ENCODE measurements around the gene TMEM178B. TPM values are rescaled to one million over a fixed set of nuclear protein-coding genes. Genes with fewer than 3 reads are reported as not detected.
"Not testable (repeated sequence)": the region's sequence is repeated elsewhere in the genome, so short reads cannot be mapped to it uniquely, and the experiment has no call there.

TMEM178B gene
- total RNA-seq, 2 experiments from 2014 or later: 0.05 TPM

- intact Hi-C loops (cut with micrococcal nuclease): loop anchor here (10.0 kb wide), 1 partner anchor 146 kb away; no protein-coding TSS in a partner anchor
- no peak for DNase-seq
- Mint-ChIP-seq H3K9me3 (no peaks in the 10 kb centered on the region), H3K36me3 (ENCODE audit: low read depth) (no peaks in the 10 kb centered on the region), H3K4me3 (no peak overlapping the region), H3K4me1 (ENCODE audit: low read depth) (peaks cover 2% of the 10 kb centered on the region), H3K27ac (no peak overlapping the region), H3K27me3 (ENCODE audit: low read depth) (peaks cover 18% of the 10 kb centered on the region)
- CTCF ChIA-PET: no interaction called here
Measured at GRCh38 chr7:141079219-141079618, 5.4 kb downstream of the TMEM178B start.

- DNase-seq; H3K4me3 Mint-ChIP-seq; intact Hi-C loops (cut with micrococcal nuclease); CTCF ChIA-PET; H3K36me3 Mint-ChIP-seq (ENCODE audit: low read depth); H3K4me1 Mint-ChIP-seq (ENCODE audit: low read depth); H3K27ac Mint-ChIP-seq; H3K9me3 Mint-ChIP-seq: not testable (repeated sequence)
- H3K27me3 Mint-ChIP-seq (ENCODE audit: low read depth): peaks cover 15% of the 10 kb centered on the region
Measured at GRCh38 chr7:141089490-141089889, 15.6 kb downstream of the TMEM178B start.

DNA sequence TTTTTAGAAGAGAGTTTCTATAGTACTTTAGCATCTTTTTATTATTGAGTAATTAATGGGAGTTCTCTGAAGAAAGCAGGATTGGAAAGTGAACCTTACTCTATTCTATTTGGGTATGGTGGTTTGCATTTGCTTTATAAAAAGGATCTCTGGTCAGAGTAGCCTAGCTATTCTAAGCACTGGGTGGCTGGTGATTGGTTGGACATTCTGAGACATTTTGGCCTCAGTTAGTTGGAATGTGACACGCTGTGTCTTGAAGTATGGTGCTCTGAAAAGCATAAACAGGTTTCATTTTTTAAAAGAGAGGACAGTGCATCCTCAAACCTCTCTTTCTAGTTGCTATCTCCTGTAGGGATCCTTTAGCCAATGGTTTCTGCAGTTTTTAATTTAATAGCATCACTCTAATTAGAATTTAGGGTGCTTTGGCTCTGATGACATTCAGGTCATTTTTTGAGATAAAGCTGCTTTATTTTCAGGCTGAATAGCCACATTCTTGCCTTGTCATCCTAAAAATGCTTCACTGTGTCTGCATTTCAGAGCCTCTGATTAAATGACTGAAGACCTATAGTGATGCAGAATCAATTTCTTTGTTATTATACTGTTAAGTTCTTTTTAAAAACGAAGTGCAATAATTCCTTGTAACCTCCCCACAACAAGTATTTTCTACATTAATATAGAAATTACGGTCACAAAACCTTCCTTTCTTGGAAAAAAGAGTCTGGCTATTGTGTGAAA lies 20.6 kb downstream of the TMEM178B start:
- Mint-ChIP-seq H3K27ac (no peak overlapping the region), H3K27me3 (ENCODE audit: low read depth) (peaks cover 6% of the 10 kb centered on the region), H3K4me3 (no peak overlapping the region), H3K36me3 (ENCODE audit: low read depth) (no peaks in the 10 kb centered on the region), H3K4me1 (ENCODE audit: low read depth) (no peaks in the 10 kb centered on the region), H3K9me3 (no peaks in the 10 kb centered on the region)
- CTCF ChIA-PET: no interaction called here
- no peak for DNase-seq
- intact Hi-C loops (cut with micrococcal nuclease): no loop called here

DNA sequence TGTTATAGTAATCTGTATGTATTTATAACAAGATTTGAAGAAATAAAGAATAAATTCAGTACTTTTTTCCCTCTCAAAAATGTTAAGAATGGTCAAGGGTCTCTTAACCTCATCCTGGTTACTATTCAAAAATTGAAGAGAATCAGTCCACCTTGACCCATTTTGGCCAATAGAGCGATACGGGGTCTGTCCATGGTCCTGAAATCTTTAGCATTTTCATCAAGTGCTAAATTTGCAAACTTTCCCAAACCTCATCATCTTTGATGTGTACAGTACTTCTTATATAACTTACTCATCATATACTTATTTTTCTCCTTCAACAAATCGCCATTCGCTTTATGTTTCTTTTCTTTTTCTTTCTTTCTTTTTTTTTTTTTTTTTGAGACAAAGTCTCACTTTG lies 23.6 kb downstream of the TMEM178B start:
- DNase-seq: peak; percentile 16
- CTCF ChIA-PET: interaction anchor here (0.6 to 0.7 kb wide), 2 partner anchors 8 to 250 kb away, joined by 3 to 4 read pairs; no protein-coding TSS in a partner anchor
- no peaks in the 10 kb centered on the region for H3K4me1 Mint-ChIP-seq (ENCODE audit: low read depth)
- no peak overlapping the region for H3K27ac Mint-ChIP-seq
- no peaks in the 10 kb centered on the region for H3K36me3 Mint-ChIP-seq (ENCODE audit: low read depth)
- H3K9me3 Mint-ChIP-seq: no peaks in the 10 kb centered on the region
- peaks cover 2% of the 10 kb centered on the region for H3K27me3 Mint-ChIP-seq (ENCODE audit: low read depth)
- intact Hi-C loops (cut with micrococcal nuclease): no loop called here
- H3K4me3 Mint-ChIP-seq: no peak overlapping the region

DNA sequence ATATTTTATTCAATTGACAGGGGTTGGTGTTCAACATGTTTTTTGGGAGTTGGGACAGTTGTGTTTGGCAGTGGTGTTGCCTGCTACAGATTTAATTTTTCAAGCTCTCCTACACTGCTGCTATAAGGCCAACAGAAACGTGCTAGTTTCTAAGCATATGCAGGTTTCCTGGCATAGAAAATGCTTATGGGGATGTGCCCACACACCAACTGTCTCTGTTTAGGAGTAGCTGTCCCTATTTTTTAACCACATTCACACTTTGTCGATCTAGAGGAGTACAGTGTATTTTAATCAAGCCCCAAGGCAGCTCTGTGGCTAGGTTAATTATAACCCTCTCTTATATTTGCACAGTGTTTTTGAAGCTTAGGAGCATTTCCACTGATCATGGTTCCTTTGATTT lies 28.6 kb downstream of the TMEM178B start:
- intact Hi-C loops (cut with micrococcal nuclease): no loop called here
- Mint-ChIP-seq H3K4me1 (ENCODE audit: low read depth) (no peaks in the 10 kb centered on the region), H3K27ac (no peak overlapping the region), H3K9me3 (no peaks in the 10 kb centered on the region), H3K27me3 (ENCODE audit: low read depth) (peaks cover 7% of the 10 kb centered on the region), H3K4me3 (no peak overlapping the region), H3K36me3 (ENCODE audit: low read depth) (no peaks in the 10 kb centered on the region)
- no peak for DNase-seq
- CTCF ChIA-PET: no interaction called here

GRCh38 chr7:141103847-141104429 lies 30.1 kb downstream of the TMEM178B start:
- H3K4me3 Mint-ChIP-seq: no peak overlapping the region
- no peaks in the 10 kb centered on the region for H3K9me3 Mint-ChIP-seq
- CTCF ChIA-PET: no interaction called here
- H3K27me3 Mint-ChIP-seq (ENCODE audit: low read depth): peaks cover 7% of the 10 kb centered on the region
- intact Hi-C loops (cut with micrococcal nuclease): no loop called here
- no peak overlapping the region for H3K27ac Mint-ChIP-seq
- H3K4me1 Mint-ChIP-seq (ENCODE audit: low read depth): no peaks in the 10 kb centered on the region
- H3K36me3 Mint-ChIP-seq (ENCODE audit: low read depth): no peaks in the 10 kb centered on the region
- DNase-seq: no peak

DNA sequence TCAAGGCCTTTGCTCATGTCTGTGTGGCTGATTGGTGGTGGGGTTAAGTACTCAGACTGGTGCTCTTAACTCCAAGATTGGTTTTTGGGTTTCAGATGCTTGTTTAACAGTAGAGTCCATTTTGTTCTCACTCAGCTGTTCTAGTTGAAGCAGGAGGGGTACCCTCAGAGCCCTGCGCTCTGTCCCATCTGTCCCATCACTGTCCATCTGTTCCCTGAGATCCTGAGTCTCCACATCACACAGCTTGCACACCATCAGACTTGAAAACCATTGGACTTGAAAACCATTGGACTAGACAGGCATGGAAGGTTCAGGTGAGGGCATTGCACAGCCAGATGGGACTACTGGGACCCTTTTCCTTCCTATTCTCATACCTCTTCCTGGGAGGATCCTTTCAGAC lies 39.3 kb downstream of the TMEM178B start:
- DNase-seq: no peak
- Mint-ChIP-seq H3K4me3 (no peak overlapping the region), H3K27ac (no peak overlapping the region), H3K36me3 (ENCODE audit: low read depth) (no peaks in the 10 kb centered on the region), H3K27me3 (ENCODE audit: low read depth) (no peaks in the 10 kb centered on the region), H3K9me3 (no peaks in the 10 kb centered on the region), H3K4me1 (ENCODE audit: low read depth) (no peaks in the 10 kb centered on the region)
- CTCF ChIA-PET: no interaction called here
- intact Hi-C loops (cut with micrococcal nuclease): no loop called here

- intact Hi-C loops (cut with micrococcal nuclease): no loop called here
- H3K36me3 Mint-ChIP-seq (ENCODE audit: low read depth): no peaks in the 10 kb centered on the region
- no peak overlapping the region for H3K4me3 Mint-ChIP-seq
- DNase-seq: no peak
- H3K27me3 Mint-ChIP-seq (ENCODE audit: low read depth): no peaks in the 10 kb centered on the region
- H3K9me3 Mint-ChIP-seq: no peaks in the 10 kb centered on the region
- no peaks in the 10 kb centered on the region for H3K4me1 Mint-ChIP-seq (ENCODE audit: low read depth)
- no peak overlapping the region for H3K27ac Mint-ChIP-seq
- CTCF ChIA-PET: no interaction called here
Measured at GRCh38 chr7:141114029-141114664, 40.3 kb downstream of the TMEM178B start.

- intact Hi-C loops (cut with micrococcal nuclease): no loop called here
- no peak for DNase-seq
- Mint-ChIP-seq H3K4me3 (no peak overlapping the region), H3K27me3 (ENCODE audit: low read depth) (no peaks in the 10 kb centered on the region), H3K36me3 (ENCODE audit: low read depth) (no peaks in the 10 kb centered on the region), H3K27ac (no peak overlapping the region), H3K9me3 (no peaks in the 10 kb centered on the region), H3K4me1 (ENCODE audit: low read depth) (no peaks in the 10 kb centered on the region)
- CTCF ChIA-PET: no interaction called here
Measured at GRCh38 chr7:141115965-141116364, 42.1 kb downstream of the TMEM178B start.

DNA sequence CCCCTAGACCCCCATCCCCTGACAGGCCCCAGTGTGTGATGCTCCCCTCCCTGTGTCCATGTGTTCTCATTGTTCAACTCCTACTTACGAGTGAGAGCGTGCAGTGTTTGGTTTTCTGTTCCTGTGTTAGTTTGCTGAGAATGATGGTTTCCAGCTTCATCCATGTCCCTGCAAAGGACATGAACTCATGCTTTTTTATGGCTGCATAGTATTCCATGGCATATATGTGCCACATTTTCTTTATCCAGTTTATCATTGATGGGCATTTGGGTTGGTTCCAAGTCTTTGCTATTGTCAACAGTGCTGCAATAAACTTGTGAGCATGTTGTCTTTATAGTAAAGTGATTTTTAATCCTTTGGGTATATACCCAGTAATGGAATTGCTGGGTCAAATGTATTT lies 42.8 kb downstream of the TMEM178B start:
- DNase-seq; H3K9me3 Mint-ChIP-seq; intact Hi-C loops (cut with micrococcal nuclease); H3K36me3 Mint-ChIP-seq (ENCODE audit: low read depth); CTCF ChIA-PET; H3K27me3 Mint-ChIP-seq (ENCODE audit: low read depth); H3K4me3 Mint-ChIP-seq; H3K27ac Mint-ChIP-seq; H3K4me1 Mint-ChIP-seq (ENCODE audit: low read depth): not testable (repeated sequence)

DNA sequence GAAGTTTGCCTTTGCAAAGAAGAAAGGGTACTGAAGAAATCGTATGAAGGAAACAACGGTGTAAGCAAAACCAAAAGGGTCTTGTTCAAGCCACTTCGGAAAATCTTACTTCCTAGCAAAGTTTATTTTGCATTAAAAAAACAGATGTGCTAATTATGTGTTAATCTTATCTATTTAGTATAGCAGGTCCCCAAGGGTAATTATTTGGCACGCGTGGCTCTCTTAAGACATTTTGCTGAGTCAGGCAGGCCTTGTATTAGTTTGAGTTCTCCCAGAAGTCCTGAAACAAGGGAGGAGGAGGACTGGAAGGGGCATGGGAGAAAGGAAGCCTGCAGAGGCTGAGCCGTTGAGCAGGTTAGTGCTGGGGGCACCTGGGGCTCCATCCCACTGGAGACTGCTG lies 44.9 kb downstream of the TMEM178B start:
- CTCF ChIA-PET: no interaction called here
- Mint-ChIP-seq H3K27ac (no peak overlapping the region), H3K4me1 (ENCODE audit: low read depth) (no peaks in the 10 kb centered on the region), H3K36me3 (ENCODE audit: low read depth) (no peaks in the 10 kb centered on the region), H3K9me3 (no peaks in the 10 kb centered on the region), H3K4me3 (no peak overlapping the region), H3K27me3 (ENCODE audit: low read depth) (peaks cover 10% of the 10 kb centered on the region)
- no peak for DNase-seq
- intact Hi-C loops (cut with micrococcal nuclease): no loop called here

GRCh38 chr7:141119187-141119586 lies 45.3 kb downstream of the TMEM178B start:
- no peak overlapping the region for H3K27ac Mint-ChIP-seq
- CTCF ChIA-PET: no interaction called here

GRCh38 chr7:141122736-141123135 lies 48.9 kb downstream of the TMEM178B start:
- intact Hi-C loops (cut with micrococcal nuclease): no loop called here
- Mint-ChIP-seq H3K36me3 (ENCODE audit: low read depth) (no peaks in the 10 kb centered on the region), H3K4me1 (ENCODE audit: low read depth) (no peaks in the 10 kb centered on the region), H3K9me3 (no peaks in the 10 kb centered on the region), H3K27ac (no peak overlapping the region), H3K4me3 (no peak overlapping the region), H3K27me3 (ENCODE audit: low read depth) (peaks cover 15% of the 10 kb centered on the region)
- CTCF ChIA-PET: no interaction called here
- no peak for DNase-seq

More at GRCh38 chr7:141119187-141119586, 45.3 kb downstream of the TMEM178B start:
- no peaks in the 10 kb centered on the region for H3K4me1 Mint-ChIP-seq (ENCODE audit: low read depth)
- no peak overlapping the region for H3K4me3 Mint-ChIP-seq
- no peak for DNase-seq
- H3K9me3 Mint-ChIP-seq: no peaks in the 10 kb centered on the region
- peaks cover 10% of the 10 kb centered on the region for H3K27me3 Mint-ChIP-seq (ENCODE audit: low read depth)
- no peaks in the 10 kb centered on the region for H3K36me3 Mint-ChIP-seq (ENCODE audit: low read depth)
- intact Hi-C loops (cut with micrococcal nuclease): no loop called here

Data from activated naive CD4-positive, alpha-beta T cell treated with anti-CD3 and anti-CD28 coated beads for 36 hours (primary cell).